Colonic mucosa (tissue), 4 donors: Measurements from ENCODE around the gene CCSER1. TPM values are rescaled to one million over a fixed set of nuclear protein-coding genes. Genes with fewer than 3 reads are reported as not detected.

Source experiments
- DNase-seq: peaks from one replicate; pipeline ENCODE4 v3.0.0-alpha.2; 2020
- H3K27ac ChIP-seq: fragments of 200-600 bp; one replicate; pipeline ENCODE4 v1.8.0; 2021
- H3K27me3 ChIP-seq: fragments of 200-600 bp; one replicate; pipeline ENCODE4 v1.8.0; 2021
- H3K36me3 ChIP-seq: fragments of 200-600 bp; one replicate; pipeline ENCODE4 v1.8.0; 2021
- H3K4me1 ChIP-seq: fragments of 200-600 bp; one replicate; pipeline ENCODE4 v1.8.0; 2021; ENCODE audit warnings: mild to moderate bottlenecking
- H3K4me3 ChIP-seq: fragments of 200-600 bp; one replicate; pipeline ENCODE4 v1.8.0; 2021
- H3K9ac ChIP-seq, 2 donors: one replicate each; pipeline ENCODE4 v1.7.0; 2013; ENCODE audit warnings: control low read depth in 2 of 2, low read depth in 2 of 2, low read length in 2 of 2
- H3K9me3 ChIP-seq: fragments of 200-600 bp; one replicate; pipeline ENCODE4 v1.8.0; 2021
- intact Hi-C: fragments of 100-400 bp; cut with DNase I; formaldehyde crosslinking; loops from one replicate; pipeline ENCODE4 v1.14.1; 2022
- total RNA-seq, 2 donors: library from RNA; stranded (reverse); fragmentation: NEBNext Ultra II Directional in 1 of 2; extraction: Animal tissue kit (Norgen Biotek cat#: 25700) in 1 of 2; gene quantifications; one replicate each; pipeline ENCODE4 v1.2.1, GENCODE V29; 2021
- TF ChIP-seq, protein P1 (sequence below): fragments of 200-600 bp; IDR thresholded peaks from one replicate; pipeline ENCODE4 v1.8.0; 2022; ENCODE audit warnings: antibody characterized with exemption, mild to moderate bottlenecking
- donor health status: healthy.
- donor health status: DM: no; HTN: no; CAD: no.
- donor health status: DM: no; HTN: no; CAD: no.

CCSER1 gene
- total RNA-seq, 2 donors from 2014 or later: 11.2 to 13.4 TPM

DNA sequence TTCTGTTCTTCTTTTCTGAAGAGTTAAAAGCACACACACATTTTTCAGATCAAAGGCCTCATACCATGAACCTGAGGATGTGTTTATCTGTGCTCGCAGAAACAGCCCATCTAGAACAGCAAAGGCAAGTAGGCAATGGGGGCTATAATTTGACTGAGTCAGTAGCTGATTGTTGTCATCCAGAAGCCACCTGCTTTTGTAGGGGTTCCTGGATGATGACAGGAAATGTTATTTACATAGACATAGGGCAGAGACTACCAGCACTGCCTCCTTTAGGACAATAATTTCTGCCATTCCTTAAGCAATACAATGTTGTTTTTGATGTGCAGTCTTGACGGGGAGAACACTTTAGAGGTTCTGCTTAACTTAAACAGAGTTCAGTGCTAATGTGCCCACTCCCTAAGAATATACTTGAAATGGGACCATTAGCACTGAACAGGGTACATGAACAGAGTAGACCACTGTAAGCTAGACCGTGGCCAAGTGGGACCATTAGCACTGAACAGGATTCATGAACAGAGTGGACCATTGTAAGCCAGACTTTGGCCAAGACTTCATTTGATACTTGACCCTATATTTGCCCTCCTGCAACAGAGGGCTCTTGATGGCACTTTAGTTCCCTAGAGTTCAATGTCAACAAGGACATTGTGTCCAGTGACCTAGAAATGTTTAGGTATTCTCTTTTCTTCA, 42.8 kb upstream of the CCSER1 start:
- H3K4me1 ChIP-seq: no peaks in the 10 kb centered on the region
- TF ChIP-seq, protein P1, sequence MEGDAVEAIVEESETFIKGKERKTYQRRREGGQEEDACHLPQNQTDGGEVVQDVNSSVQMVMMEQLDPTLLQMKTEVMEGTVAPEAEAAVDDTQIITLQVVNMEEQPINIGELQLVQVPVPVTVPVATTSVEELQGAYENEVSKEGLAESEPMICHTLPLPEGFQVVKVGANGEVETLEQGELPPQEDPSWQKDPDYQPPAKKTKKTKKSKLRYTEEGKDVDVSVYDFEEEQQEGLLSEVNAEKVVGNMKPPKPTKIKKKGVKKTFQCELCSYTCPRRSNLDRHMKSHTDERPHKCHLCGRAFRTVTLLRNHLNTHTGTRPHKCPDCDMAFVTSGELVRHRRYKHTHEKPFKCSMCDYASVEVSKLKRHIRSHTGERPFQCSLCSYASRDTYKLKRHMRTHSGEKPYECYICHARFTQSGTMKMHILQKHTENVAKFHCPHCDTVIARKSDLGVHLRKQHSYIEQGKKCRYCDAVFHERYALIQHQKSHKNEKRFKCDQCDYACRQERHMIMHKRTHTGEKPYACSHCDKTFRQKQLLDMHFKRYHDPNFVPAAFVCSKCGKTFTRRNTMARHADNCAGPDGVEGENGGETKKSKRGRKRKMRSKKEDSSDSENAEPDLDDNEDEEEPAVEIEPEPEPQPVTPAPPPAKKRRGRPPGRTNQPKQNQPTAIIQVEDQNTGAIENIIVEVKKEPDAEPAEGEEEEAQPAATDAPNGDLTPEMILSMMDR: no peak
- H3K9ac ChIP-seq: no peak overlapping the region
- H3K36me3 ChIP-seq: no peaks in the 10 kb centered on the region
- no peak overlapping the region for H3K4me3 ChIP-seq
- H3K27ac ChIP-seq: no peak overlapping the region
- H3K9me3 ChIP-seq: no peaks in the 10 kb centered on the region
- intact Hi-C loops: no loop called here
- no peak for DNase-seq
- H3K27me3 ChIP-seq: no peaks in the 10 kb centered on the region

DNA sequence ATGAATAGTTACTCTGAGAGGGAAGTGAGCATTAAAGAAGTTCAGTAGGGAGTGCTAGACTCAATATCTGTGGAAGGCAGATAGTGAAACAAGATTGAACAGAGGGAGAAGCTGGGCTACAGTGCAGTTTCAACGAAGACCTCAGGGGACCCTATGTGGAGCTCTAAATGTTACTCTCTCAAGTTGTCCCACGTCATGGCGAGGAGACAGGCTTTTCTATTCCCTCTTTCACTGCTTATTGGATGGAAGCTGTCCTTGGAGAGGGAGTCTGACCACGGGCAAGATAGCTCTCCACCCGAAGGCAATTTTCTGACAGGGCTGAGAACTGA, 42.3 kb upstream of the CCSER1 start:
- no peaks in the 10 kb centered on the region for H3K4me1 ChIP-seq
- intact Hi-C loops: no loop called here
- no peak for DNase-seq
- H3K27ac ChIP-seq: no peak overlapping the region
- no peak overlapping the region for H3K9ac ChIP-seq
- H3K36me3 ChIP-seq: no peaks in the 10 kb centered on the region
- no peak overlapping the region for H3K4me3 ChIP-seq
- no peaks in the 10 kb centered on the region for H3K9me3 ChIP-seq
- H3K27me3 ChIP-seq: no peaks in the 10 kb centered on the region
- TF ChIP-seq, protein P1: no peak

DNA sequence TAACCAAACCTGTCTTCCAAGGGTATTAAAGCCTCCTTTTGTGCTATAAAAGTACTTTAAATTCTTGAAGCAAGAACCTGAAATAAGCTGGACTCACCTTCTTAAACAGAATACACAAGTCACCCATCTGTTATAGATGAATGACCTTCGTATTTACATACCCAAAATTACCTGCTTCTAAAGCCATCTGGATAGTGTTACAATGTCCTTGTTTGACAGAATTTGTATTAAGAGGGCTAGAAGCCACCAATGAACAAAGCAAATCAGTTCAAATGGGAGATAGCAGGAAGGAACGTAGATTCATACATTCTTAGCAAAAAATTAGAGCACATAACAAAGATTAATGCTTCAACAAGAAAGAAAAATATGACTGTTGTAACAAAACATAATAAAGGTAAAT, 33.7 kb upstream of the CCSER1 start:
- TF ChIP-seq, protein P1: no peak
- intact Hi-C loops: no loop called here
- no peak overlapping the region for H3K27ac ChIP-seq
- H3K9ac ChIP-seq: no peak overlapping the region
- no peak overlapping the region for H3K4me3 ChIP-seq
- H3K4me1 ChIP-seq: no peaks in the 10 kb centered on the region
- H3K9me3 ChIP-seq: no peaks in the 10 kb centered on the region
- no peaks in the 10 kb centered on the region for H3K36me3 ChIP-seq
- H3K27me3 ChIP-seq: no peaks in the 10 kb centered on the region
- no peak for DNase-seq

DNA sequence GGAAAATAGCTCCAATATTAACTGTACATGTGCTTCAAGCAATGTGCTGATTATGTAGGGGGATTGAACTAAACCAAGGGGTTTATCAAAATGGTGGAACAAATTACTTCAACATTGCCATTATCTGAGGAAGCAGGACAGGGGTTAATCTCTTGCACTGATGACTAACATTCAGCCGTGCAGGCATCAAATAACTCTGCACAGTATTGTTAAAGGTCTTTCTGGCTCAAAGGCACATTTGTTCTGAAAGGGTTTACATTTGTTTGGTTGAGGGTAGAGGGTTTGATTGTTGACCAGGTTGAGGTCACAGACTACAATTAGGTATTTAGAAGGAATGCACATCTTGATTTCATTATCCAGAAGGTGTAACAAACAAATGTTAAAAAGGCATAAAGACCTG, 32.2 kb upstream of the CCSER1 start:
- no peaks in the 10 kb centered on the region for H3K9me3 ChIP-seq
- DNase-seq: no peak
- no peak overlapping the region for H3K9ac ChIP-seq
- no peaks in the 10 kb centered on the region for H3K4me1 ChIP-seq
- intact Hi-C loops: no loop called here
- TF ChIP-seq, protein P1: no peak
- H3K4me3 ChIP-seq: no peak overlapping the region
- H3K27me3 ChIP-seq: no peaks in the 10 kb centered on the region
- H3K27ac ChIP-seq: no peak overlapping the region
- H3K36me3 ChIP-seq: no peaks in the 10 kb centered on the region

DNA sequence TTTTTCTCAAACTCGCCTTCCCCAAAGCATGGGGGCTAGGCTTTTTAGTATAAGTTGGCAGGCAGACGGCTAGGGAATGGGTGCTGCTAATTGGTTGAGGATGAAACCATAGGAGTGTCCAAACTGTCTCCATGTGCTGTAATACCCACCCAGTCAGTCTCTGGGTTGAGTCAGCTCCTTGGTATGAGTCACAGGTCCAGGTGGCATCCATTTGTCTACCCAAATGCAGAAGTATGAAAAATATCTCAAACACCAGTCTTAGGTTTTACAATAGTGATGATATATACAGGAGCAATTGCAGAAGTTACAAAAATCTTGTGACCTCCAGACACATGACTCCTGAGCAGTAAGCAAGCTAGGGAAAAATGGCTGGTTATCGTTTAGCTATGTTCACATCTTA, 27.4 kb upstream of the CCSER1 start:
- Histone ChIP-seq H3K27ac (no peak overlapping the region), H3K36me3 (no peaks in the 10 kb centered on the region), H3K4me1 (no peaks in the 10 kb centered on the region), H3K27me3 (no peaks in the 10 kb centered on the region), H3K9ac (no peak overlapping the region), H3K4me3 (no peak overlapping the region), H3K9me3 (no peaks in the 10 kb centered on the region)
- TF ChIP-seq, protein P1: no peak
- intact Hi-C loops: no loop called here
- DNase-seq: no peak
